CD4-positive, alpha-beta T cell treated with Interleukin-6 for 4 hours (primary cell): ENCODE measurements around the gene C3orf70.

Experiments used
- DNase-seq: peaks from one replicate; pipeline ENCODE4 v3.0.0-alpha.2; 2020; ENCODE audit warnings: mixed read lengths

C3orf70 gene, protein sequence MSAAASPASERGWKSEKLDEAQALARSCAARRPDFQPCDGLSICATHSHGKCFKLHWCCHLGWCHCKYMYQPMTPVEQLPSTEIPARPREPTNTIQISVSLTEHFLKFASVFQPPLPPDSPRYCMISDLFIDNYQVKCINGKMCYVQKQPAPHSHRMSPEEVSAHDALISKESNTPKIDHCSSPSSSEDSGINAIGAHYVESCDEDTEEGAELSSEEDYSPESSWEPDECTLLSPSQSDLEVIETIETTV

GRCh38 chr3:185152410-185153170 is at the start of gene C3orf70:
TSS of gene C3orf70 (minus strand) at chr3:185153060. CDS start at chr3:185152823, 237 bp downstream.
- DNase-seq, result peak; percentile 5

GRCh38 chr3:185200639-185201038 is 47.8 kb upstream of the C3orf70 start:
- DNase-seq, result no peak

- DNase-seq, result no peak
Measured at GRCh38 chr3:185199671-185200070, 46.8 kb upstream of the C3orf70 start.

DNA sequence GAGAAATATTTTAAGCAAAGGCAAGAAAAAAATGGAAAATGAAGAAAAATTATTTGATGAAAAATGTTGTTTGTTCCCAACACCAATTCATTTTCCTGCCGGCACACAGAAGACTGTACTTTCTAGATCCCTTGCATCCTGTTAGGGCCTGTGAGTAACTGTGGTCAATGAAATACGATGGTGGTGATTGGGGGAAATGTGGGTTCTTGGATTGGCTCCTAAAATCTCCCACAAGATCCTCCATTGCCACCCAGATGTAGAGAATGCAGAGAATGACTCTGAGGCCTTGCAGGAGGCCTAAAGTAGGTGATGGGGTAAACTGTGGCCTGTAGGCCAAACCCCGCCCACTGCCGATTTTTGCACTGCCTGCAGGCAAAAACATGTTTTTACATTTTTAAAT is 46.3 kb upstream of the C3orf70 start:
- no peak for DNase-seq

GRCh38 chr3:185197068-185197467 is 44.2 kb upstream of the C3orf70 start:
- DNase-seq, result no peak

DNA sequence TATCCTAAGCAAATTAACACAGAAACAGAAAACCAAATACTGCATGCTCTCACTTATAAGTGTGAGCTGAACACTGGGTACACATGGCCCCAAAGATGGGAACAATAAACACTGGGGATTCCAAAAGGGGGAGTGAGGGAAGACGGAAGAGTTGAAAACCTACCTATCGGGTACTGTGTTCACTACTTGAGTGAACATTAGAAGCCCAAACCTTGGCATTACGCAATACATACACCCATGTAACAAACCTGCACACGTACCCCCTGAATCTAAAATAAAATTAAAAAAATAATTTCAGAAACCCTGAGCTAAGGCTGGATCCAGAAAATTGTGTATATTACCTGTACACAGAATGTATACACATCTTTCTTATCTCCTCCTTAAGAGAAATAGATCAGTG is 42.8 kb upstream of the C3orf70 start:
- no peak for DNase-seq

DNA sequence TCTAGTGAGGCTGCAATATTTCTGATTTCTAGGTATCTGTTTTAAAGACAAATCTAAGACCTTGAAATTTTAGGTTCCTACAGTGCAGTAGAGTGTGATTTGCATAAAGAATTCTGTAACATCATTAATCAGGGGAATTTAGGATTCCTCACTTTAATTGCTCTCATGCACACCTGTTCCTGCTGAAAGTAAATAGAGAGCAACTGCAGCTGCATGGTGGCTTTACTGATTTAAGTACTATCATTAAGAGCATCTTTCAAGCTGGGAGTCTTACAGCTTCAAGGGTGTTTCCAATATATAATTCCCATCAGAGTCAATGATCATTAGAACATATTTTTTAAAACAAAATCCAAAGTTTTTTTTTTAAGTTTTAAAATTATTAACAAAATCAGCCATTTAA is 36.0 kb upstream of the C3orf70 start:
- DNase-seq, result no peak

GRCh38 chr3:185187391-185187790 is 34.5 kb upstream of the C3orf70 start:
- DNase-seq, result no peak

- peak; percentile 9 for DNase-seq
Measured at GRCh38 chr3:185176750-185177359, 24.0 kb upstream of the C3orf70 start.

- no peak for DNase-seq
Measured at GRCh38 chr3:185175370-185175987, 22.6 kb upstream of the C3orf70 start.

DNA sequence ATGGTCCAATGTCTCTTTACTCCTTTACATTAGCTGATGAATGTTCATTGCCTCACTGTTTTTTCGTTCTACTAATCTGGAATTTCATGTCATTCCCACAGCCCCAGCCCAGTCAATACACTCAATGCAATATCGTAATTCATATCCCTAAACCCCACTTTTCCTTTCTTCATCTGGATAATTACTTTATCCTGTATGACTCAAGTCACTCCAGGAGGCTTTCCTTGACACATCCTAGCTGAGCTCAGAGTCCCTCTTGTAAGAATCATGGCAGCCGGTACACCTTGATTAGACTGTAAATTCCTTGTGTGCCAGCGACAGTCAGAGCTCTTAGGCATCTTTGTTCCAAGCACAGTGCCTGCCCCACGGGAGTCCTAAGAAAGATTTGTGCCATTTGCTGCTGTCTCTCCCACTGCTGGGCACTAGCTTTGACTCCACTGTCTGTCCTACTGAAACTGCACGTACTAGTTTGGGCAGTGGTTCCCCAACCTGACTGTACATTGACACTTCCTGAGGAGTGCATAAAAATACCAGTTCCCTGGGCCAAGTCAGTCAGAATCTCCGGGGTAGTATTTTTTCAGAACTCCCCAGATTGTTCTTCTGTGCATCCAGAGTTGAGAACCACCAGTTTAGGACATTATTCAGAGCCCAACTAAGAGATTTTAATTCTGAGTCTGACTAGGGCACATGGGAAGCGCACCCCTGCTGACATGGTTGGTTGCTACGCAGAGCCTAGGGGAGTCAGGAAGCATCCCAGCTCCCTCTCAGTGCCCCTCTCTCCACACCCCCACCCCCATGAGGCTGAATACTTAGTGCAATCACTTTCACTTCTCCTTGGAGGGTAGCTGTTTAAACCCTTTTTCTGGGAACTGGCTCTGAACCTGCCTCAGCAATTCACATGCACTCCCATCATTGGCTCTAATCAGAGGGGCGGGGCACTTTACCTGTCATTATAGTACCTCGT is 19.5 kb upstream of the C3orf70 start:
- no peak for DNase-seq

GRCh38 chr3:185164428-185165217 is 11.8 kb upstream of the C3orf70 start:
- no peak for DNase-seq

DNA sequence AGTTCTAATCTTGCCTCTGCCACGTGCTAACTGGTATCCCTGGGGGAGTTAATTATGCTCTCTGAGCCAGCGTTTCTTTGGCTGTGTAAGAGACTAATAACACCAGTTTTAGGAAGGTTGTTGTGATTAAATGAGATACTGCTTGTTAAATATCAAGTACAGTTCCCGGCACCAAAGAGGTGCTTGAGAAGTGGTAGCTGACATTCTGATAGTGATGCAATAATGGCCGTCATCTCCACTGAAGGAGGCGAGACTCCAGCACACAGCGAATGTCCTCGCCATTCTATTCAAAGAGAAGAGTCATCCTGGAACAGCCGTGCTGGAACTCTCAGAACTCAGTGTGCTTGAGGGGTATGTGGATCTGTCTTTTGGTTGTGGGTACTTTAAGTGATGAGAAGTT is 9.8 kb upstream of the C3orf70 start:
- no peak for DNase-seq

GRCh38 chr3:185161761-185162160 is 8.9 kb upstream of the C3orf70 start:
- DNase-seq, result no peak

DNA sequence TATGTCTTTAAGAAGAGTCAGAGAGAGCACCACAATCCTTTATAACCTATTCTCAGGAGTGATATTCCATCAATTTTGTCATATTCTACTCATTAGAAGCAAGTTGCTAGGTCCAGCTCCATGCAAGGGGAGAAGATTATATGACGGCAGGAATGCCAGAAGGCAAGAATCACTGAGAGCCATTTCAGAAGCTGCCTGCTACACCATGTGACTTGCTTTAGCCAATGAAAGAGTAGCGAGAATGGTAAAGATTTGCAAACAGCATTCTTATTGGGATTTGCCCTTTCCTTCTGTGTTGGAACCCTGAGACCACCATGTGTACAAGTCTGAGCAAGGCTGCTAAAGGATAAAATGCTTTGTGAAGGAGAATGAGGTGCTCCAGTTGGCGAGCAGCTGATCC is 4.5 kb upstream of the C3orf70 start:
- DNase-seq, result no peak

GRCh38 chr3:185155678-185156077 is 2.8 kb upstream of the C3orf70 start:
- DNase-seq, result no peak

DNA sequence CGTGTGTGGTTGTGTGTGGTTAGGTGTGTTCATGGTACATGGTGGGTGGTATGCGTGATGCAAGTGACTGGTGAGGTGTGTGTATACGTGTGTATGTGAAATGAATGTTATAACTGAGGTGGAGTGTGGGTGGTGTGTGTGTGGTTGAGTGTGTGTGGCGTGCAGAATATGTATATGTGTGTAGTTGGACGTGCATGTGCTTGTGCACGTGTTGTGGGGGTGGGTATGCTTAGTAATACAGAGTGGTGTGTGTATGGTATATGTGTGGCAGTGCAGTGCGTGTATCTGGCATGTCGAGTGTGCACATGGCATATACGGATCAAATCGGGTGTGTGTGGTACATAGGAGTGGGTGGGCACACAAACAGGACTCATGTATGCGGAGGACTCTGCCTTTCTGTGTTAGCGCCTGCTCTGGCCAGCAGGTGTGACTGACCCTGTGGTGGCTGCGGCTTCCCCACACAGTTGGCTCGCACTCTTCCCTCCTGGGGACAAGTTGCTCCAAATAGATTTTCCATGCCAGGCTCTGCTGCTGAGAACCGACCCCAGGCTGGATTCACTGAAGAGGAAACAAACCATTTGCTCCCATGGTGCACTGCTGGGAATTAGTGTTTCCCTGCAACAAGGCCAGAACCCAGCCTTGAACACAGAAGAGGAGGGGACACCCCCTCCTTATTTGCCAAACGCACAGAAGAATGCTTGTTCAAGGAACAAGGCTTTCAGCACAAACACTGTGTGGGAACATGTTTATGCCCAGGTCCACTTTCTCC is 1.2 kb upstream of the C3orf70 start:
- DNase-seq, result no peak

DNA sequence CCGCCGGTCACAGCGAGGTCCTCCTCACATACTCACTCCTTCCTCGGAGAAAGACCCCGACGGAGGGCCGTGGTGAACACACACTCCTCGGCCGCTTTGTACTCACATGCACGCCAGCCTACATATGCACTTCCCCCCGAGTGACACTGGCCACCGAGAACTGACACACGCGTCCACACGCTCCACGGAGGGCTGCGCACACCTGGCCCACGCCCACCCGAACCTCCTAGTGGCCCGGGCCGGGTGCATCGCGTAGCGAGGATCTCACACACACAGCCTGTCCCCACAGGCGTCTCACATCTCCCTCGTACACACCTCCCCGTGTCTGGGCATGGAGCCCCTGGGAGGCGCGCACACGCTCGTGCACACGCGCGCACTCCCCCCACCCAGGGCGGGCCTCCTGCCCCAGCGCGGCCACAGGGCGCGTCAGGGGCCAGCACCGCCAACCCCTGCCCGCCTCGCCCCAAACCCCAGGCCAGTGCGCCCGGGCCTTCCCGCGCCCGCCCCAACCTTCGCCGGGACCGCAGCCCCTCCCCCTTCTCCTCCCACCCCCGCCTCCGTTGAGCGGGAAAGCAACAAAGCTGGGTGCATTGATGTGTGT is 411 bp upstream of the C3orf70 start:
- no peak for DNase-seq

DNA sequence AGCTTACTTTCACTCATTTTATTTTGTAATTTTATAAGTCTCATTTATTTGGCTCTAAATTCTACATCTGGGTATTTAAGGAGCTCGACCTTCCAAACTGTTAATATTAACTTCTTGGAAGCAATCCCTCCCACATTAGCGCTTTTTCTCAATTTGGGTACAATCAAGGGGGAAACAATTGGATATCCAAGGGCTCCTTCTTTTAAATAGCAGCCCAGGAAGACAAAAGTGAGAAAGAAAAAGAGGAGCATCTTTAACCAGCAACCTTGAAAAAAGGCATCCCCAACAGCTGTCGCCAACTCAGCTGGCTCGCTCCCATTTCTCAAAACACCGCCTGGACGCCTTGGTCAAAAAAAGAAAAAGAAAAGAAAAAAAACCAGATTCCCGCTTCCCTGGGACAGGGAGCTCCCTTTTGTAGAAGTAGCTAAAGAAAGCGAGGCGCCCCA is 873 bp downstream of the C3orf70 start:
- no peak for DNase-seq
